ENCODE data around the gene TMEM163.

GRCh38 chr2:134448650-134449049, 270.1 kb downstream of the TMEM163 start:
- TF ChIP-seq GATA2 (IDR thresholded peaks at IDR 0.05; ENCODE audit: low read depth, low read length), result no peak
- TF ChIP-seq GATA3 (IDR thresholded peaks at IDR 0.05; ENCODE audit: low read depth, low read length), result no peak
